ENCODE results near the gene ATXN2L.
A peak's percentile ranks its signal among the peaks of the same experiment; 100 is the strongest.
"Not testable (repeated sequence)": the region's sequence is repeated elsewhere in the genome, so short reads cannot be mapped to it uniquely, and the experiment has no call there.

Gene ATXN2L

DNA sequence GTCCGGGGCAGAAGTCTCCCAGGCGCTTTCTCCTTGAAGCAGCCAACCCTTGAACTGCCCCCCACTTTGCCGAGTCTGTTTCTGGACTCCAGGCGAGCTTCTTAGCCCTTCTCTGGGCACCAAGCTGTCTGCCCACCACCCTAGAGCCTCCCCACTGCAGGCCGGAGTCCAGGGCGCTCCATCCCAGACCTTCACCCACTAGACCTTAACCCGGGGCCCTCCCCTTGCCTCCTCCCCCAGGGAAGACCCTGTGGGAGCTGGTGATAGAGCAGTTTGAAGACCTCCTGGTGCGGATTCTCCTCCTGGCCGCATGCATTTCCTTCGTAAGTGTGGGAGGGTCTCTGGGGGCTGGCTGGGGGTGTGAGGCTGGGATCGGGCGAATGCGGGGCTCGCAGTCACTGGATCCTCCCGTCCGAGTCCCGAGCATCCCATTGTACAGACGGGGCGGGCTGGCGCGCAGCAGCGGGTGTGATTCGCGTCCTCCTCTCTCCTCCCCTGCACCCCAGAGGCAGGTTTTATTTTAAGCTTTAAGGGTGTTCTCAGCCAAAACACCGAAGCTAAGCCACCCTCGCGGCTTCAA, 56.6 kb downstream of the ATXN2L start:
- ATAC-seq (replicated peaks; ENCODE audit: extremely low read depth, poor library complexity, severe bottlenecking) (peak; percentile 46), DNase-seq (ENCODE audit: low spot score in 2 of 2) (no peak)
- H3K4me1 Mint-ChIP-seq = peaks cover 14% of the 10 kb centered on the region
- H3K9me3 Mint-ChIP-seq = no peaks in the 10 kb centered on the region
- no peak overlapping the region for H3K27ac Mint-ChIP-seq (ENCODE audit: low read depth)
- H3K4me3 Mint-ChIP-seq = peak overlapping the region; percentile 84
- H3K36me3 Mint-ChIP-seq (ENCODE audit: insufficient read depth) = peaks cover 8% of the 10 kb centered on the region
- no peaks in the 10 kb centered on the region for H3K27me3 Mint-ChIP-seq

DNA sequence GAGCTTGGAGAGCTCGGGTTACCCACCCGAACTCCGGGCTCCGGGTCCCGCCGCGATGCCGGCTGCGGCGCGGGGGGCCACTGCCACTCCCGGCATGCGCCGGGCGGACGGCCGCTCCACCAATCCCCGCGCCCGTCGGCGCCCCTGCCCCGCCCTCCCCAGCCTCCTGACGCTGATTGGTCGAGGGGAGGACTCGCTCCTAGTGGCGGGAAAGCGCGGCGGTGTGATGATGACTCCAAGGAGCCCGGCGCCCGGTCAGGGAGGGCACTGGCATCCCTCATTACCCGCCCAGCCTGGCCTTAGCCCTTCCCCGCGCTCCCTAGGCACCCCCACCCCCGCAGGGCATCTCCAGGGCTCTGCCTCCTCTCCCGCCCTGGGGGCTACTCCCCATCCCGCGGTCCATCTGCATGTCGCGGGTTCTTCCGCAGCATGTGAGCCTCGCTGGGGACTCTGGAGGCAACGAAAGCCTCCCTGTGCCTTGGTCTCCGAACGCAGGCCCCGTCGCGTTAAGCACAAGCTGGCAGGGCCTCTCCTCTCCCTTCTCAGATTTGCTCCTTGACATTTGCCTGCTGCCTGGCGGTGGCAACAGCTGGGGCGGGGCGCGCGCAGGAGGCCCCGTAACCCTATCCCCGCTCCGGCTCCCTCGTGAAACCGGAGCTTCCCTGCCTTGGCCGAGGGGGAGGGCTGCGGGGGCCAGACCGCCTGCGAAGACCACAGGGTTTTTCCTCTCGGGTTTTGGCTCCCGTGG, 57.2 kb downstream of the ATXN2L start:
- no peak overlapping the region for H3K27ac Mint-ChIP-seq (ENCODE audit: low read depth)

DNA sequence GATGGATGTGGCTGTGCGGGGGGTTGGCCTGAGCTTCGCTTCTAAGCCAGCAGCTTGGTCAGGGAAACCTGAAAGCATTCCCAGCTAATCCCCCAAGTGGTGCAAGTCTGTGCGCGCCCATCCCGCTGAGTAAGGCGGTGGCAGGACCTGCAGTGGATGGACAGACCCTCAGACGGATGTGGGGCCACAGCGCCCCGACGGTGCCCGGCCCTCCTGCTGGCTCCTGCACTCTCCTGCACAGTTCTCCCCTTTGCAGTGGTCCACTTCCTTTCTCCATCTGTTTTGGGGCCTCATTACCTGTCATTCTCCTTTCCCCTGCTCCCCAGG, 57.8 kb downstream of the ATXN2L start:
- DNase-seq (ENCODE audit: low spot score in 2 of 2) = no peak
- Mint-ChIP-seq H3K4me1 (peaks cover 14% of the 10 kb centered on the region), H3K4me3 (peak overlapping the region; percentile 84), H3K36me3 (ENCODE audit: insufficient read depth) (peaks cover 8% of the 10 kb centered on the region), H3K27me3 (no peaks in the 10 kb centered on the region), H3K27ac (ENCODE audit: low read depth) (no peak overlapping the region), H3K9me3 (no peaks in the 10 kb centered on the region)
- no peak for ATAC-seq (replicated peaks; ENCODE audit: extremely low read depth, poor library complexity, severe bottlenecking)

More for the DNA sequence above, 57.2 kb downstream of the ATXN2L start:
- ATAC-seq (replicated peaks; ENCODE audit: extremely low read depth, poor library complexity, severe bottlenecking) = peak; percentile 94
- Mint-ChIP-seq H3K36me3 (ENCODE audit: insufficient read depth) (peaks cover 8% of the 10 kb centered on the region), H3K9me3 (no peaks in the 10 kb centered on the region), H3K4me3 (peak overlapping the region; percentile 84), H3K27me3 (no peaks in the 10 kb centered on the region), H3K4me1 (peaks cover 14% of the 10 kb centered on the region)
- DNase-seq (ENCODE audit: low spot score in 2 of 2) = peak; percentile 56 to 57

DNA sequence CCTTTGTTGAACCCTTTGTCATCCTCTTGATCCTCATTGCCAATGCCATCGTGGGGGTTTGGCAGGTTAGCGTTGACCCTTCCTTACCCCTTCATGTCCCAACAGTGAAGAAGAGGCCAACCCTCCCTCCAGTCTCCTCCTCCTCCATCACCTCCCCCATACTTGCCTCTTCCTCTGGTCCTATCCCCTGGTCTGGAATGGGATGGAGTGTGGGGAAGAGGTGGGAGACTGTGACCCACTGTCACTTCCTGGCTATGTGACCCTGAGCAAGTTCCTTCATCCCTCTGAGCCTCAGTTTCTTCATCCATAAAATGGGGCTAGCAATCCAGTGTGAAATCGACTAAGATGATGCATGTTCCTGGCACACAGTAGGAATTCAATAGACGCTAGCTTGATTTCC, 58.2 kb downstream of the ATXN2L start:
- Mint-ChIP-seq H3K27ac (ENCODE audit: low read depth) (no peak overlapping the region), H3K36me3 (ENCODE audit: insufficient read depth) (peaks cover 8% of the 10 kb centered on the region), H3K9me3 (no peaks in the 10 kb centered on the region), H3K4me3 (peak overlapping the region; percentile 84), H3K27me3 (no peaks in the 10 kb centered on the region), H3K4me1 (peaks cover 14% of the 10 kb centered on the region)
- ATAC-seq (replicated peaks; ENCODE audit: extremely low read depth, poor library complexity, severe bottlenecking) (no peak), DNase-seq (ENCODE audit: low spot score in 2 of 2) (no peak)

DNA sequence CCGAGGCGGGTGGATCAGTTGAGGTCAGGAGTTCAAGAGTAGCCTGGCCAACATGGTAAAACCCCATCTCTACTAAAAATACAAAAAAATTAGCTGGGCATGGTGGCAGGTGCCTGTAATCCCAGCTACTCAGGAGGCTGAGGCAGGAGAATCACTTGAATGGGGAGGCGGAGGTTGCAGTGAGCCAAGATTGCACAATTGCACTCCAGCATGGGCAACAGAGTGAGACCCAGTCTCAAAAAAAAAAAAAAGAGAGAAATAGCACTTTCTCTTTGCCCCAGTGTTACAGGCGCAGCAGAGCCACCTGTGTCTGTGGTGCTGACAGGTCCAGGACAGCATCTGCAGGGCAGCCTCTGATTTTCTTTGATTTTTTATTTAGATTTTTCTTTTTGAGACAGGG, 58.8 kb downstream of the ATXN2L start:
- Mint-ChIP-seq H3K4me3 (peak overlapping the region; percentile 84), H3K4me1 (peaks cover 14% of the 10 kb centered on the region)
- DNase-seq (ENCODE audit: low spot score in 2 of 2); H3K27ac Mint-ChIP-seq (ENCODE audit: low read depth); ATAC-seq (replicated peaks; ENCODE audit: extremely low read depth, poor library complexity, severe bottlenecking); H3K36me3 Mint-ChIP-seq (ENCODE audit: insufficient read depth); H3K9me3 Mint-ChIP-seq; H3K27me3 Mint-ChIP-seq: not testable (repeated sequence)

DNA sequence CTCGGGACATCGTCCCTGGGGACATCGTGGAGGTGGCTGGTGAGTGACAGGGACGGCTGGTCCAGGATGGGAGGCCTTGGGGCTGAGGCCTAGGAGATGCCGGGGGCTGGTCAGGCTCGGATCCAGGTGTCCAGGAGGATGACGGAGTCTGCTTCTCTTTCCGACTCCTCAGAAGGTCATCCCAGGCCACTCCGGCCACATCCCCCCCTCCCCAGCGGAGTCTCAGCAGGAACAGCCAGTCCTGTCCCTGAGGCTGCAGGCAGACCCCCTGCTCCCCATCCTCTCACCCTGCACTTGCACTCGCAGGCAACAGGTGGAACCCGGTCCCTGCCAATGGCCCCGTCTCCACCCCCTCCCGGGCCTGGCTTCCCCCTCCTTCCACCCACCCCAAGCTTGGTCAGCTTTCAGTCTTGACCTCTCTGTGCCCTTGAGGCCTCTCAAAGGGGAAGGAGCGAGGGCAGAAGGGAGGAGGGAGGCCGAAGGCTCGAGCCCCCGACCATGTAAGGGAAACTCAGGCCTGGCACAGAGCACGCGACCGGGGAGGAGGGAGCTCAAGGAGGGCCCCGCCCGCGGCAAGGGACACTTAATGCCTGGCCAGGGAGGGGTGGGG, 59.9 kb downstream of the ATXN2L start:
- Mint-ChIP-seq H3K36me3 (ENCODE audit: insufficient read depth) (peaks cover 8% of the 10 kb centered on the region), H3K27ac (ENCODE audit: low read depth) (no peak overlapping the region), H3K4me1 (peaks cover 14% of the 10 kb centered on the region), H3K27me3 (no peaks in the 10 kb centered on the region), H3K9me3 (no peaks in the 10 kb centered on the region), H3K4me3 (peak overlapping the region; percentile 38)
- DNase-seq (ENCODE audit: low spot score in 2 of 2) = no peak
- no peak for ATAC-seq (replicated peaks; ENCODE audit: extremely low read depth, poor library complexity, severe bottlenecking)

DNA sequence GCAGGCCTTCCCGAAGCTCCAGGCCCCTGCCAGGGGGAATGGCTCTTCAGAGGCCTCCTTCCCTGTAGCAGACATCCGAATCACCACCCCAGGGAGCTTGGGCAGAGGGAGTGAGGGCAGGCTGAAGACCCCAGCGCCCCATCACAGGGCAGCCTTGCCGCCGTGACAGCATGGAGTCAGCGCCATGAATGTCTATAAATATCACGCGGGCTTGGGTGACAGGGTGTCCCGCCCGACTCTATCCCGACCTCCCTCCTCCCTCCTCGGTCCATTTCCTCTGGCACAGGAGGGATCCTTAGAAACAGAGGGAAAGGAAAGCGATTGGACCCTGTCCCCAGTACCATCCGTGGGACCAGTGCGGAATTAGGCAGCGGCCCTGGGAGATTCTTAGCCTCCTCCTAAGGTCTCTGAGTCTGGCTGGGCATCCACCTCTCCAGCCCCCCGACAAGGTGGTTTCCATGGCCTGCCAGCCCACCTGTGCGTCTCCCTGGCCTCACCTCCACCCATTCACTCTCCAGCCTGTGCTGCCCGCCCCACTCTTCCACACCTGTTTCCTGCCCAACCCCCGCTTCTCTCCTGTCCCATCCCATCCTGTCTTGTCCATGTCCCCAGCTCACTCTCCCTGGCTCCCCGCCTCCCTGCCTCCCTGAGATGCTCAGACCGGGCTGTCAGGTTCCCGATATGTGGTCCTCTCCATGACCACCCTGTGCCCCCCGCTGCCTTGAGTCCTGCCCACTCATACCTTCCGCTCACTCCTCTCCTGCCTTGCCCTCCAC, 60.6 kb downstream of the ATXN2L start:
- Mint-ChIP-seq H3K36me3 (ENCODE audit: insufficient read depth) (peaks cover 8% of the 10 kb centered on the region), H3K27ac (ENCODE audit: low read depth) (no peak overlapping the region), H3K27me3 (no peaks in the 10 kb centered on the region), H3K9me3 (no peaks in the 10 kb centered on the region), H3K4me1 (peaks cover 14% of the 10 kb centered on the region), H3K4me3 (no peak overlapping the region)
- ATAC-seq (replicated peaks; ENCODE audit: extremely low read depth, poor library complexity, severe bottlenecking) (no peak), DNase-seq (ENCODE audit: low spot score in 2 of 2) (no peak)

DNA sequence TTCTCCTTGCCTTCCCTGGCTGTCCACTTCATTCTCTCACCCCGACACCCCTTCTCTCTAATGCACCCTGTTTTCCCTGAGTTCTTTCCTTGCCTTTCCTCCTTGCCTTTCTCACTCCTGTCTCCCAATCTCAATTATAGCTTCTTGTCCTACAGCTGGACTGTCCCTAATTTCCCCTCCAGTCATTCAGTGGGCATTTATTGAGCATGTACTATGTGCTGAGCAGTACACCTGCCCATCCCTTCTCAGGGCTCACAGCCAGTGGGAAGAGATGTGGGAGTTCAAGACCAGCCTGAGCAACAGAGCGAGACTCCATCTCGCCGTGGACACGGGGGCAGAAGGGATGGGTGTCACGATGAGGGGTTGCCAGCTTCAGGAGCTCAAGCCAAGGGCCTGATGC, 61.2 kb downstream of the ATXN2L start:
- H3K27me3 Mint-ChIP-seq = no peaks in the 10 kb centered on the region
- no peak overlapping the region for H3K4me3 Mint-ChIP-seq
- H3K9me3 Mint-ChIP-seq = no peaks in the 10 kb centered on the region
- H3K36me3 Mint-ChIP-seq (ENCODE audit: insufficient read depth) = peaks cover 8% of the 10 kb centered on the region
- DNase-seq (ENCODE audit: low spot score in 2 of 2) = no peak
- ATAC-seq (replicated peaks; ENCODE audit: extremely low read depth, poor library complexity, severe bottlenecking) = no peak
- H3K27ac Mint-ChIP-seq (ENCODE audit: low read depth) = no peak overlapping the region
- peaks cover 13% of the 10 kb centered on the region for H3K4me1 Mint-ChIP-seq
